Fibroblast of gingiva (primary cell): ENCODE data around the gene CDC42EP4.
A peak's percentile ranks its signal among the peaks of the same experiment; 100 is the strongest.

Experiments
- DNase-seq: peaks from one replicate; pipeline ENCODE4 v3.0.0-alpha.2; 2011; ENCODE audit warnings: low read depth

The CDC42EP4 gene

GRCh38 chr17:73343168-73343634 lies 31.4 kb upstream of the CDC42EP4 start:
- DNase-seq, result peak; percentile 78

- no peak for DNase-seq
Measured at GRCh38 chr17:73342541-73343167, 30.9 kb upstream of the CDC42EP4 start.

- DNase-seq, result peak; percentile 82
Measured at GRCh38 chr17:73342050-73342522, 30.3 kb upstream of the CDC42EP4 start.

GRCh38 chr17:73341350-73342049 lies 29.7 kb upstream of the CDC42EP4 start:
- no peak for DNase-seq

- DNase-seq, result peak; percentile 90
Measured at GRCh38 chr17:73340093-73340596, 28.3 kb upstream of the CDC42EP4 start.

DNA sequence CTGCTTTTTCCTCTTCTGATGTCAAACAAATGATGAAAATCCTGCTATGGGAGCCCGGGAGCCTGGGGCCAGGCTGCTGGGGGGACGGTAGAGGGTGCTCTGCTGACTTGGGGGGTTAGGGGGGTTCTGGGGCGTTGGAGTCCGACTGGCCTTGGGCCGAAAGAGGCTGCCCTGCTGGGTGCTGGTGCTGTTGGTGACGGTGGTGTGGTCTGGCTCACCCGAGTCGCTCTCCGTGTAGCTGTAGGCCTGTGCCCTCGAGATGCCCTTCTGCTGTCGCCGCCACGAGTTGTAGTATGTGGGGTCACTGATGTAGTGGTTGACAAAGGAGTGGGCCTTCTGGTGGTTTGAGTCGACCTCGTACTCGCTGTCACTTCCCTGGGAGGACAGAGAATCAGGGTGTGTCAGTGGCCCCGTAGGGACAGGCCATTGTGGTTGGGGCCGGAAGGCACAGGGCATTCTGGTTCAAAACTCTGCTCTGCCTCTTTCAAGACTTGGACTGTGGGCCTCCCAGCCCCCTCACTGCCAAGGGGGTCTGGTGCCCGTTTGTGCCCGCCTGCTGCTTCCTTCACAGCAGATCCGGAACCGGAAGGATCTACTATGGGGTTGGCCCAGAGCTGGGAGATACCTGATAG lies 26.9 kb upstream of the CDC42EP4 start:
- DNase-seq, result no peak

DNA sequence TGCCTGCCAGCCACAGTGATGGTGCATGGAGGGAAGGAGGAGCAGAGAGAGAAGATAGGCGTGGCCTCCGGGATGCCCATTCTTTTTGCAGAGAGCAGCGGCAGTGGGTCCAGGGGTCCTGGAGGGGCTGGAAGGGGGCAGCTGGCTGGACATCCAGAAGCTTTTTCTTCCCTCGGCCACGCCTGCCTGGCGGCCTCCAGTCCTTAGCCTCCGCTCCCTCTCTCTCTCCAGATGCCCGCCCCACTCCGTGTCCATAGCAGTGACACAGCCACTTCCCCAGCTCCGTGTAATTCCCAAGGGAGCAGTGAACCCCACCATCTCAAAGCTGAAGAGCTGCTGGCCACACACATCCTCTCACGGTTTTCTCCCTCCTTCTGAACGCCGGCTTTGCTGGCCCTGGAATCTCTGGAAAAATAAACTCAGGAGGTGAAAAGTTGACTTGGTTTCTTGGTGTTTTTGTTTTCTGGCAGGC lies 26.3 kb upstream of the CDC42EP4 start:
- peak; percentile 70 for DNase-seq

GRCh38 chr17:73337330-73337710 lies 25.5 kb upstream of the CDC42EP4 start:
- DNase-seq, result no peak

- DNase-seq, result no peak
Measured at GRCh38 chr17:73336408-73337329, 24.9 kb upstream of the CDC42EP4 start.

DNA sequence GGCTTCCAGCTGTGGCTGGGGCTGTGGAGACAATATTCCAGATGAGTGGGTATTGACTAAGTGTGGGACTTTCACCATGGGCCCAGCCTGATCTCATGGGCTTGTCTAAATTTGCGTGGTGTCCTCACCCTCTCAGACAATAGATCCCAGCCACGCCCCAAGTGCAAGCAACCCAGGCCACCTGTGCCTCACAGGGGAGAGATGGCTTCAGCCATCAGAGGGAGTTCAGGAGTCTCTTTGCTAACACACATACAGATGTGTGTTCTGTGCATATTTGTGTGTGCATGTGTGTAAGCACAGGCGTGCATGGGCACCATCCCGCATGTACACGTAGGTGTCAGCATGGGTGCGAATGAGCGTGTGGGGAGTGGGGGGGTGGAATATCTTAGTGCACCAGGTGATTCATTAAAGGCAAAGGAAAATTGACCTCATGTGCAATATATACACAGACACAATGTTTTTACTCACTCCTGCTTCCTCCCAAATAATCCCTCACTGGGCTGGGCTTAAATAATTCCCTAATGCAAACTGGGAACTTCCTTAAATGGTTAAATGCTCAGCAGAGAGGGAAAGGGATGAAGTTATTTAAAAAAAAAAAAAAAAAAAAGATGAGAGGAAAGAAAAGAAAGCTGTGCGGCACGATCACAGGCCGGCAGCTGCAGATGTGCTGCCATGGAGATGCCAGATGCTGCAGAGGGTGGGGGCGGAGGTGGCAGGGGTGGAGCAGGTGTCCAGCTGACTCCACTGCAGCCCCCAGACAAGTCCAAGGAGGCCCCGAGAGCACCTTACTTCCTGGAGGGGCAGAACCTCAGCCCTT lies 24.0 kb upstream of the CDC42EP4 start:
- DNase-seq, result no peak

- DNase-seq, result no peak
Measured at GRCh38 chr17:73334771-73335513, 23.1 kb upstream of the CDC42EP4 start.

GRCh38 chr17:73333445-73333844 lies 21.6 kb upstream of the CDC42EP4 start:
- peak; percentile 89 for DNase-seq

DNA sequence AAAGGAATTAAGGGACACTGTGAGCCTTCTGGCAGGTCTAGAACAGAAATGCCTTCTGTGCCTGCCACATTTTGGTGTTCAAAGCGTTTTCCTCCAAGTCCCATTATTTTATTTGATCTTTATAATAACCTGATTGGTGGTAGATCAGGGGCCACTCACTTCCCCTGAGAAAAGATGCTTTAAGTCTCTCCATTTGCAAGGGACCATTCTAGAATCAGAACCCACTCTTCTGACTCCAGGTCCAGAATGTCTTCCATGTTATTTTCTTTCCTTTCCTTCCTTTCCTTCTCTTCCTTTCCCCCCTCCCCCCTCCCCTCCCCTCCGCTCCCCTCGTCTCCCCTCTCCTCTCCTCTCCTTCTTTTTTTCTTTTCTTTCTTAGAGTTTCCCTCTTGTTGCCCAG lies 19.3 kb upstream of the CDC42EP4 start:
- no peak for DNase-seq

GRCh38 chr17:73327676-73328075 lies 15.9 kb upstream of the CDC42EP4 start:
- no peak for DNase-seq

DNA sequence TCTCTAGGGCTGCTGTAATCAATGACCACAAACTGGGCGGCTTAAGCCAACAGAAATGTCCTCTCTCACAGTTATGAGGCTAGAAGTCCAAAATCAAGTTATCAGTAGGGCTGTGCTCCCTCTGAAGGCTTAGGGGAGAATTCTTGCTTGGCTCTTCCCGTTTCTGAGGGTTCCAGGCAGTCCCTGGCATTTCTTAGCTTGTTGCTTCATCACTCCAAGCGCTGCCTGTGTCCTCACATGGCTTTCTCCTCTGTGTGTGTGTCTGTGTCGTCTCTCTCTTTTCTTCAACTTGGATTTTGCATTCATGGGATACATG lies 13.7 kb upstream of the CDC42EP4 start:
- DNase-seq, result peak; percentile 97

DNA sequence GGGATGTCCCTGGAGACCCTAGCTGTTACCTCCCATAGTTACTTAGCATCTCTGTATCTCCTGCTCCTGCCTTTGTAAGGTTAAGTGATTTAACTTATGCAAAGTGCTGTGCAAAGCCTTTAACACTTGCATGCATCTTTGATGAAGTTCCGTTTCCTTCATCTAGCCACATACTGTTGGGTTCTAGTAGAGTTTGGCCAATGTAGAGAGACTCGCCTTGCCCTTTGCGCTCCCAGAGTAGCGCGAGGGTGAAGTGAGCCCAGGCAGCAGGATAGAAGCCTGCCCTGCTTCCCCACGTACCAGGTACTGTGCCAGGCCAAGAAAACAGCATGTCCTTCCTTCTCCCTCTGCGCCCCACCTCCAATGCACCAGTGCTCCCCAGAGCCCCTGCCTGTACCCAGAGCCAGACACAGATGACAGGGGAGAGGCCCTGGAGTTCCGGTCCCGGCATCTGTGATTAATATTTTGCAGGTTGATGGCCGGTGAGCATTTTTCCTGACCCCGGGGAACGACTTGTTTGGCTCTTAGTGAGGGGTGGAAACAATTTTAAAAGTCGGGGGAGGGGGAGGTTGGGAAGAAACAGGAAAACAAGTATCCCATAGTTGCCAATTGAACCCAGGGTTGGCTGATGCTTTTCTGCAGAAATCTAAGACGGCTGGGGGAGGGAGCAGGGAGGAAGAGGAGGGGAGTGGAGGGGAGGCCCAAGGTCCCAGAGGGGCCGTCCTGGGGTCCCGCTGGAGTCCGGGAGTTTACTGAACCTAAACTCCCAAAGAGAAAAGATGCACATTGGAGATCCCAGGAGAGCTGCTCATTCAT lies 13.1 kb upstream of the CDC42EP4 start:
- DNase-seq, result no peak

GRCh38 chr17:73324160-73324475 lies 12.3 kb upstream of the CDC42EP4 start:
- DNase-seq, result peak; percentile 60

DNA sequence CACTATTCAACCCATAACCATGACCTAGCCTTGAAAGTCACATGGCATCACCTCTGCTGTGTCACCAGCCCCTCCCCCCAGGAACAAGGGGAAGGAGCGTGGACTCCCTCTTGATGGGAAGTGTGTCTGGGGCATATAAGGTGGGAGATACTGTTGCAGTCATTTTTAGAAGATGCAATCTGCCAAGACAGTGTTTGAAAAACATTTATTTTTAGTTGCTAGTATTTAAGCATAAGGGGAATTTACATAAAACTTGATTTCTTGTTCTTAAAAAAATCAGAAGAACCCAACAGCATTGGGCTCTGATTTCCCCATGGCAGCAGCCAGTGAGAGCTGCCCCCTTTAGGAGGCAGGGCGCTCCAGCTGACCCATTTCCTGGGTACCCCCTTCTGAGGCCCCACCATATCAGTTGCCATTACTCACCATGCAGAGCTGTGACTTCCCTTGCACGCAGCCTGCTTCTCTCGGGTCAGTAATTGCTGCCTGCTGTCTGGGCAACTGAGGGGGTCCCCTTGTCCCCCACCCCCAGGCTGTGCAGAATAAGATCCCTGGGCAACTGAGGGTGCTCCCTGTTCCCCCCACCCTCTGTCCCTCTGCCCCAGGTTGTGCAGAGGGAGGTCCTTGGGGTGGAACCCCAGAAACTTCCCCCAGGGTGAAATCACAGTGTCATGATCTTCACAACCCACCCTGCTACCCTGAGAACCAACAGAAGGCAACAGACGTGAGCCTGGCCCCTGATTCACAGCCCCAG lies 11.8 kb upstream of the CDC42EP4 start:
- DNase-seq, result no peak
